MG63 (cell line): ENCODE measurements around the gene NPHS1. TPM values are rescaled to one million over a fixed set of nuclear protein-coding genes. Genes with fewer than 3 reads are reported as not detected.
"Not testable (repeated sequence)": the region's sequence is repeated elsewhere in the genome, so short reads cannot be mapped to it uniquely, and the experiment has no call there.

Experiments
- DNase-seq: peaks from one replicate; pipeline ENCODE4 v3.0.0-alpha.2; 2020
- H3K27me3 ChIP-seq: fragments of 250-450 bp; sonication (Bioruptor Pico); 2 replicates; pipeline ENCODE4 v1.5.1; 2020; ENCODE audit warnings: mild to moderate bottlenecking, moderate library complexity
- H3K36me3 ChIP-seq: fragments of 250-450 bp; sonication (Bioruptor Pico); 2 replicates; pipeline ENCODE4 v1.5.1; 2020; ENCODE audit warnings: mild to moderate bottlenecking, moderate library complexity
- H3K4me3 ChIP-seq: fragments of 250-450 bp; sonication (Bioruptor Pico); 2 replicates; pipeline ENCODE4 v1.5.1; 2020; ENCODE audit warnings: mild to moderate bottlenecking, moderate library complexity
- H3K9me3 ChIP-seq: fragments of 250-450 bp; sonication (Bioruptor Pico); 2 replicates; pipeline ENCODE4 v1.5.1; 2020; ENCODE audit warnings: mild to moderate bottlenecking, moderate library complexity
- total RNA-seq: library from RNA; depleted of rRNA; stranded (reverse); fragments of >200 nt; shearing (Covaris generic); gene quantifications from 2 replicates; pipeline ENCODE4 v1.2.3, GENCODE V29; 2014; ENCODE audit warnings: low replicate concordance

Gene NPHS1
- total RNA-seq, 1 experiment from 2014 or later, result not detected

DNA sequence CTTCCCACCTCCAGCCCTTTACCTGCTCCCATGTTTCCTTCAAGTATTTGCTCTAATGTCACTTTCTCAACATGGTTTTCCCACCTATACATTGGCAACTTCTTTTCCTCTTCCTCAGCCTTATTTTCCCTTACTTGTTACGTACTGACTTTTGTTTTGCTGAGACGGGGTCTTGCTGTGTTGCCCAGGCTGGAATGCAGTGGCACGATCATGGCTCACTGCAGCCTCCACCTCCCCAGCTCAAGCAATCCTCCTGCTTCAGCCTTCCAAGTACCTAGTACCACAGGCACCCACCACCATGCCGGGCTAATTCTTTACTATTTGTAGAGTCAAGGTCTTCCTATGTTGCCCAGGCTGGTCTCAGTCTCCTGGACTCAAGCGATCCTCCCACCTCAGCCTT, 44.7 kb downstream of the NPHS1 start:
- no peak for DNase-seq
- H3K9me3 ChIP-seq, result no peaks in the 10 kb centered on the region
- peaks cover 21% of the 10 kb centered on the region for H3K27me3 ChIP-seq
- H3K36me3 ChIP-seq, result no peaks in the 10 kb centered on the region
- no peak overlapping the region for H3K4me3 ChIP-seq

DNA sequence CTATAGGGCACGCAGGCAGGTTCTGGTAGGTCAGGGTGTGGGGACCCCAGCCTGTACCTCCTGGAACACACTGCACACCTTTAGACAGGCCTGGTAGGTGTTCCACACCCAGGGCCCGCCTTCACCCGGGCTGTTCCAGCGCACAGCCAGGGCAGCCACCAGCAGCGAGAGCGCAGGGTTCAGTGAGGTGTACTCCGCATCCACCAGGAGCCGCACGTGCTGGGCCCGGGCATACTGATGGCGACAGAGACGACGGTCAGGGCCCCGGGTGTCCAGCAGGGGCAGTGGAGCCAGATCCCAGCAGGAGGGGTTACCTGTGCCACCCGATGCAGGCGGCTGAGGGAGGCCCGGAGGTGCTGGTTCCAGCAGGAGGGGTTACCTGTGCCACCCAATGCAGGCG, 45.7 kb downstream of the NPHS1 start:
- H3K36me3 ChIP-seq, result no peaks in the 10 kb centered on the region
- no peak overlapping the region for H3K4me3 ChIP-seq
- no peaks in the 10 kb centered on the region for H3K9me3 ChIP-seq
- H3K27me3 ChIP-seq, result peaks cover 24% of the 10 kb centered on the region
- DNase-seq, result no peak

DNA sequence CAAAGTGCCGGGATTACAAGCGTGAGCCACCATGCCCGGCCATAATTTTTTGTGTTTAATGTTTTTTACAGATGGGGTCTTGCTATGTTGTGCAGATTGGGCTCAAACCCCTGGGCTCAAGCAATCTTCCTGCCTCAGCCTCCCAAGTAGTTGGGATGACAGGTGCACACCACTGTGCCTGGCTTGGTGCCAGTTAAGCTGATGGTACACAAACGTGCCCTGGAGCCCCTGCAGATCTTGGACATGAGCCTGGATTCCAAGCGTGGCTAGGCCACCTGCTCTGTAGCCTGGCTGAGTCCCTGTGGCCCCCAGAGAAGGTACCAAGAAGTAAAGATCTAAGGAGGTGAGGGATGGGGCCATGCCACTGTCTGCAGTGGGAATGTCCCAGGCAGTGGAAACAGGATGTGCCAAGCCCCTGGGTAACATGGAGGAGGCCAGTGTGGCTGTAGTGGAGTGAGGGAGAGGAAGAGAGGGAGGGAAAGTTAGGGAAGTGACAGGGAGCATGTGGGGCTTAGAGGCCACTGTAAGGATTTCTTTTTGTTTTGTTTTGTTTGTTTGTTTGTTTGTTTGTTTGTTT, 46.7 kb downstream of the NPHS1 start:
- peaks cover 24% of the 10 kb centered on the region for H3K27me3 ChIP-seq
- H3K9me3 ChIP-seq, result no peaks in the 10 kb centered on the region
- no peaks in the 10 kb centered on the region for H3K36me3 ChIP-seq
- no peak overlapping the region for H3K4me3 ChIP-seq
- DNase-seq, result no peak

DNA sequence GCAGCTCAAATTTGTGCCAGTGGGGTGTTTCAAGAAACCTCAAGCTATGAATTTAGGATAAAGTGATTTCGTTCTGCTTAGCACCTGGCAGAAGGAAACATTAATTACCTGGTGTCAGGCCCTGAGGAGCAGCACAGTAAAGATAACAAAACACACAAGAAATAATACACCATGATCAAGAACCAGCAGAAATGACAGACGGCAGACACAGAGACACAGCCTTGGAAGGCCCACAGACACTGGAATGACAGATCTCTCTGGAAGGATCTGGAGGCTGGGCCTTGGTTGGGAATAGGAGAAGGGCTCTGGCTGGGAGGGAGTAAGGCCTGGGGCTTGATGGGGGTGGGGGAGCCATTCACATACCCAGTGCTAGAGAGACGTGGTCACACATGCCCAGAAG, 50.5 kb downstream of the NPHS1 start:
- peaks cover 18% of the 10 kb centered on the region for H3K27me3 ChIP-seq
- H3K9me3 ChIP-seq, result no peaks in the 10 kb centered on the region
- DNase-seq, result no peak
- H3K4me3 ChIP-seq, result no peak overlapping the region
- H3K36me3 ChIP-seq, result no peaks in the 10 kb centered on the region

DNA sequence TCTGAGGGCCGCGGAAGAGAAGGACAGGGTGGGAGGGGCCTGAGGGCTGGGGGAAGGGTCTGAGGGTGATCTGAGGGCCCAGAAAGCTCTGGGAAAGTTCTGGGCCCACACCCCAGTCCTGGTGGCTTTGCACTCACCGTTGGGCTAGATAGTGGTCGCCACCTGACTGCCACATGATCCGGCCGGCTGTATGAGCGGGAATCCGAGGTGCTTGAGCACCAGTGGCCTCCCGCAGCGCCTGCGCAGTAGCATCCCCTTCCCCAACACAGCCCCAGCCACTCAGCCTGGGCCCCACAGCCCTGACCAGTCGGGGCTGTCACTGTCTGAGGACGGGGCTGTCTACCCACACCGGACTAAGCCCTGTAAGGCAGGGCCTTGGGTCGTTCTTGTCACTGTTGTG, 54.6 kb downstream of the NPHS1 start:
- Histone ChIP-seq H3K36me3 (no peaks in the 10 kb centered on the region), H3K4me3 (no peak overlapping the region), H3K9me3 (no peaks in the 10 kb centered on the region), H3K27me3 (peaks cover 12% of the 10 kb centered on the region)
- no peak for DNase-seq

DNA sequence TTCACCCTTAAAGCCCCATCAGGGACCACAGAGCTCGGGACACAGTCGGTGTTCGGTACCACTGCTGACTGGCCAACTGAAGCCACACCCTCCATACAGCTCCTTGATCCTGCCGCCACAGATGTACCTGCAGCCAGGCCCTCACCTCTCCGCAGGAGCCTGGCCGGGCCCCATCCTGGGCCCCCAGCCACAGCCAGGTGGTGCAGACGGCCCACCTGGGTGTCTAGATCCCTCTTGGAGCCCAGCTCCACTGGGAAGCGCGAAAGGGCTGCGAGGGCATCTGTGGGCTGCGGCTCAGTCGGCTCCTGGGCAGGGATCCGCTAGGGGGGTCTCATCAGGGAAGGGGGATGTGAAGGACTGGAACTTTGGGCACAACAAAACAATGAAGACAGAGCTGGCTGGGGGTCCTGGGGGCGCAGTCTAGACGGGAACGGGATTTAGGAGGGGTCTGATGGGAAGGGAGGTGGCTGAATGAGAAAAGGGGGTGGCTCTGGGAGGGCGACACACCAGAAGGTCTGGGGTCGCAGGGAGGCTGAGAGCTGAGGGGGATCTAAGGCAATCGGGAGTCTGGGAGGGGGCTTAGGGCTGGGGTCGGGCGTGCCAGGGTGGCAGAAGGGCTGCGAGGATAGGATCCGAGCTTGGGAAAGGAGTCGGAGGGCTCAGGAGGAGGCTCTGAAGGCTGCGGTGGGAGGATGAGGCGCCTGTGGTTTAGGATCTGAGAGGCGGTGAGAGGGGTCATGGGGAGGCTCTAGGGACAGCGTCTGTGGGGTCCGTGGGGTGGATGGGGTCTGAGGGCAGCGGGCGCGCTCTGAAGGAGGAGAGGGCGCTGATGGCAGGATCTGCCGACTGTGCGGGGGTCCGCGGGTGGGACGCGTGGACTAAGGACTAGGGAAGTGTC, 55.4 kb downstream of the NPHS1 start:
- Histone ChIP-seq H3K36me3 (no peaks in the 10 kb centered on the region), H3K9me3 (no peaks in the 10 kb centered on the region), H3K4me3 (no peak overlapping the region), H3K27me3 (peaks cover 11% of the 10 kb centered on the region)
- no peak for DNase-seq

DNA sequence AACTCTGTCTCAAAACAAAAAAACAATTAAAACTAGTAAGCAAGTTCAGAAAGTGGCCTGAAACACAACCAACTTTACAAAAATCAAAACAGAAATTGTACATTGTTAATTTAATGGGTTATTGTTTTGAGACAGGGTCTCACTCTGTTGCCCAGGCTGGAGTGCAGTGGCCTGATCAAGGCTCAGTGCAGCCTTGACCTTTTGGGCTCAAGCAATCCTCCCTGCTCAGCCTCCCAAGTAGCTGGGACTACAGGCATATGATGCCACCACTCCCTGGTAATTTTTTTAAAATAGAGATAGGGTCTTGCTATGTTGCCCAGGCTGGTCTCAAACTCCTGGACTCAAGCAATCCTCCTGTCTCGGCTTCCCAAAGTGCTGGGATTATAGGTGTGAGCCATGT, 56.7 kb downstream of the NPHS1 start:
- not testable (repeated sequence) for H3K36me3 ChIP-seq, H3K4me3 ChIP-seq, H3K27me3 ChIP-seq, DNase-seq, H3K9me3 ChIP-seq

DNA sequence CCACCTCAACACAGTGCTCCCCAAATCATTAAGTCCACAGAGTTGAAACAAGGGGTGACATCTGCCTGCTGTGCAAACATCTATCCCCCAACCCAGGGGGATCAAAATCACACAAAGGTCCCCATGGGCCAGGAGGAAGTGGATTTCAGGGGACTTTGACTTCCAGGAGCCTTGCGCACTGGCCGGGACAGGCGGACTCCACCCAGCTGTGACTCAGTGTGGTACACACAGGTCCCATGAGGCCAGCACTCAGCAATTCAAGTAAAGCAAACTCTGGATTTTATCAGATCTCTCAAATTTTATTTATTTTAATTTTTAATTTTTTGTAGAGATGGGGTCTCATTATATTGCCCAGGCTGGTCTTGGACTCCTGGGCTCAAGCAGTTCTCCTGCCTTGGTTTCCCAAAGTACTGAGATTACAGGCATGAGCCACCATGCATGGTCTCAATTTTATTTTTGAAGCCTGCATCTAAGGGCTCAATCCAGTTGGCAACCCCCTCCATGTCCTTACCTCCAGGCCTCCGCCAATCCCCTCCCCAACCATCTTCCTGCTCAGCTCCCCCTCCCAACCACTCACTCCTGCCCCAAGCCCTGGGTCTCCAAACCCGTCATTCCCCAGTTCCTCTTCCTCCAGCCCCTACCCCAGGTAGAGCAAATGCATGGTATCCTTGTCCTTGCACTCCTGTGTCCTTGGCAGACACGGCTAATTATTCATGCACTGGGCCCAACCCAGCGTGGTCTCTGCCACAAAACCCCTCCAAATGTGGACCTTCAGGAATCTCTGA, 58.7 kb downstream of the NPHS1 start:
- Histone ChIP-seq H3K36me3 (no peaks in the 10 kb centered on the region), H3K4me3 (no peak overlapping the region), H3K9me3 (no peaks in the 10 kb centered on the region), H3K27me3 (peaks cover 9% of the 10 kb centered on the region)
- no peak for DNase-seq

DNA sequence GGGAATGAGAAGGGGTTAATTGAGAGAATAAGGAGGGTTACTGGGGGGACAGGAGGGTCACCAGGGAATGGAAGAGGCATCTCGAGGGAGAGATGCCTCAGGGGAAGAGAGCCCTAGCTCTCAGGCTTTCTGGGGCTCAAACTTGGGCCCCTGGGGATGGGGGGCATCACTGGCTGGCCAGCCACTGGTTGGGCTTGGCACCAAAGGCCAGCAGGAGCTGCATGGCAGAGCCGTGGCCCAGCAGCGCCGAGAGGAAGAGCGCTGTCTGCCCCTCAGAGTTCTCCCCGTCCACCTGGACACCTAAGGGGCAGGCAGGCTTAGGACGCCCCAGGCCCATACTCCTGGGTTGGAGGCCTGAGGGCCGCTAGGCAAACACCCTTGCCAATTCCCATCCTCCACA, 59.4 kb downstream of the NPHS1 start:
- Histone ChIP-seq H3K4me3 (no peak overlapping the region), H3K9me3 (no peaks in the 10 kb centered on the region), H3K36me3 (no peaks in the 10 kb centered on the region), H3K27me3 (peaks cover 7% of the 10 kb centered on the region)
- DNase-seq, result no peak

DNA sequence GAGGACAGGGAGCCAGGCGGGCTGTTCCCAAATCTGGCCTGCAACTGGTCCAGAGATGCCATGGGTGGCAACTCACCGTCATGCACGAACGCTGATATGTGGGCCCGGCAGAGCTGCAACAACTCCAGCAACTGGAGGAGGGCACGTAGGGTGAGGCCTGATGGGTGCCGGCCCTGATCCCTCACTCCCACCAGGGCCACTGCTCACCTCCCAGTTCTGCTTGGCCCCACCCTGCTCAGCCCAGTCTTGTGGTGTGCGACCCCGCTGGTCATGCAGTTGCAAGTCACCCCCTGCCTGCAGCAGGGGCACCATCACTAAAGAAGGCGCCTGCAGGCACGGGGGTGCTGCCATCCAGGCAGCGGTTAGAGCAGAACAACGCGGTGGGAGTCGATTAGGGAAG, 60.0 kb downstream of the NPHS1 start:
- Histone ChIP-seq H3K4me3 (no peak overlapping the region), H3K27me3 (peaks cover 4% of the 10 kb centered on the region; the same call in 1 of the 2 replicates)
- no peak for DNase-seq

DNA sequence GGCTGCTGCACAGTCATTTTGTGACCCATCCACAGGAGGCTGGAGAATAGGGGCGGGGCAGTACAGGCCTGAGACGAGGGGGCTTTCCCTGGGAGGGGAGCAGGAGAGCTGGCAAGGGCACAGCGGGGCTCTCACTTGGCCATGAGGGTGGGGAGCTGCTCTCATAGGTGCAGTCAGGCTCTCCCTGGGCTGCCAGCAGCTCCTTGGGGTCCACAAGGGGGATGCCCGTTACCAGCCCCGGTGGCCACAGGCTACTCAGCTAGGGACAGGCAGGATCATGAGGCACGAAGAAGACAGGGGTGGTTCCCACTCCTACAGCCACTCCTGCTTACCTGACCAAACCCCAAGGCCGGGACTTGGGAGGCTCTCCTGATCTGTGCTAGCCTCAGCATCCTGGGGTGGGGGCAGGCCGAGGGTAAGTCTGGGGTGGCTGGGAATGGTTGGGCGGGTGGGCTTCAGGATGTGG, 60.5 kb downstream of the NPHS1 start:
- no peak overlapping the region for H3K4me3 ChIP-seq
- H3K9me3 ChIP-seq, result no peaks in the 10 kb centered on the region
- peaks cover 4% of the 10 kb centered on the region; the same call in 1 of the 2 replicates for H3K27me3 ChIP-seq
- H3K36me3 ChIP-seq, result no peaks in the 10 kb centered on the region
- no peak for DNase-seq

More for the DNA sequence above, 60.0 kb downstream of the NPHS1 start:
- Histone ChIP-seq H3K9me3 (no peaks in the 10 kb centered on the region), H3K36me3 (no peaks in the 10 kb centered on the region)

DNA sequence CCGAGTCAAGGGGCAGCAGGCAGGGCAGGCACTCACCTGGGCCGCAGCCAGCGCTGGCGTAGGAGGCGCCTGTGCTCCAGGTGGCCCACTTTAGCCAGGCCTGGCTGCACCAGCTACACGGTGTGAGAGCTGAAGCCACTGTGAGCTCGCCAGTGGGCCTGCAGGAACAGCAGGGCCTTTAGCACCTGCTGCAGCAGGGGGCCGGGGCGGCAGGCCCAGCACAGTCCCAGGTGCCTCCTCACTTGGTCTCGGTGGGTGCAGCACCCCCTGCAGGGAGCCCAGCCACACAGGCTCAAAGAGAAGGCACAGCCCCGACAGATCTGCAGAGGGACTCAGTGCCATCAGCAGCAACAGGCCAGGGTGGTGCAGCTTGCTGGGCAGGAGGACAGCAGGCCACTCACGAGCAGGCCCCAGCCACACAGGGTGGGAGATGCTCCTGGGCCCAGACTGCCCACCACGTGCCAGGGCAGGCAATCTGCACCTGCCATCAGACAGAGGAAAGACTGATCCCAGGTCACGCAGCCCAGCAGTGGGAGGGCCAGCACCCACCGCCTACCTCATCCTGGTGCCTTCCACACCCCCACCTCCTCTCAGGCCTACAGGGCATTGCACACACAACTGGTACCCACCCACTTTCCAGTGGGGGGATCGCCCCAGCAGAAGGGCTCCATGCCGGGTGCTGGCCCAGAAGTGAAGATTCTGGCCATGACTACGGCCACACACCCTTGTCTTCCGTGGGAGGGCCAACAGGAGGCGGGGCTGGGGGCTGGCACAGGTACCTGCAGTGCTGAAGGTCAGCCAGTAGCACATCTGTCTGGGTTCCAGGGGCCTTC, 61.1 kb downstream of the NPHS1 start:
- Histone ChIP-seq H3K36me3 (no peaks in the 10 kb centered on the region), H3K27me3 (no peaks in the 10 kb centered on the region), H3K9me3 (no peaks in the 10 kb centered on the region), H3K4me3 (no peak overlapping the region)
- no peak for DNase-seq

DNA sequence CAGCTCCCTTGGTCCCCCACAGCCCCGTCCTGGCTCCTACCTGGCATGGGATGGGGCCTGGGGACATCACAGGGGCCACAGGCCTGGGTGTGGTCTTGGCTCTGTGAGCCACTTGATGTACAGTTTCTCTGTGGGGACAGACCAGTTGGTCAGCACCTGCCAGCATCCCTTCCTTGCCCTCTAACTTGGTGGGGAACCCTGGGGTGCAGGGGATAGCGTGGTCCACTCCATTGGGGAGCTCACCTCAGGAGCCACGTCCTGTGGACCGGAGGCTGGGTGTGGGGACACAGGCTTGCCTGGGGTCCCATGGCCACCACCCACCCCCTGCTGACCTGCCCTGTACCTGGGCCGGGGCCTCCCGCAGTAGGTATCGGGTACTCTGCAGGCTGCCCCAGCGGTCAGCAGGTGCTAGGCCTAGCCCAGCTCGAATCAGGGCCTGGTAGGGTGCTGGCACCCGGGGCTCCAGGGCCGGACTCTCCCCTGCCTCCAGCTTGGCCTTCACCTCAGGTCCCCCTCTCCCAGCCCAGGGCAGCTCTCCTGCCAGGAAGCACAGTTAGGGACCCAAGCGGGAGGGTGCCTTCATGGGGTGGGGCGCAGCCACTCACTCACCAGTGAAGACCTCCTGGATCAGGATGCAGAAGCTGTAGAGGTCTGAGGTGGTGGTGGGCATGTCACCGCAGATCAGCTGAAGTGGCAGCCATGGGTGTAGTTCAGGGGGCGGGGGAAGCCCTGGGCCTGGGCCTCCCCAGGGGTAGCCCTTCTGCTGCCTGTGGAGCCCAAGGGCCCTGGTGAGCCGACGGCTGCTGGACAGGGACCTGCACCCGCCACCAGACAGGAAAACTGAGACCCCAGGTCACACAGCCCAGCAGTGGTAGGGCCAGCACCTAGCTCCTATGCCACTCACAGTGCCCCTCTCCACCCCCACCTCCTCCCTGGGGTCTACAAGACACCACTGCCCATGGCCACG, 62.0 kb downstream of the NPHS1 start:
- Histone ChIP-seq H3K4me3 (no peak overlapping the region), H3K27me3 (no peaks in the 10 kb centered on the region), H3K9me3 (no peaks in the 10 kb centered on the region), H3K36me3 (no peaks in the 10 kb centered on the region)
- no peak for DNase-seq

DNA sequence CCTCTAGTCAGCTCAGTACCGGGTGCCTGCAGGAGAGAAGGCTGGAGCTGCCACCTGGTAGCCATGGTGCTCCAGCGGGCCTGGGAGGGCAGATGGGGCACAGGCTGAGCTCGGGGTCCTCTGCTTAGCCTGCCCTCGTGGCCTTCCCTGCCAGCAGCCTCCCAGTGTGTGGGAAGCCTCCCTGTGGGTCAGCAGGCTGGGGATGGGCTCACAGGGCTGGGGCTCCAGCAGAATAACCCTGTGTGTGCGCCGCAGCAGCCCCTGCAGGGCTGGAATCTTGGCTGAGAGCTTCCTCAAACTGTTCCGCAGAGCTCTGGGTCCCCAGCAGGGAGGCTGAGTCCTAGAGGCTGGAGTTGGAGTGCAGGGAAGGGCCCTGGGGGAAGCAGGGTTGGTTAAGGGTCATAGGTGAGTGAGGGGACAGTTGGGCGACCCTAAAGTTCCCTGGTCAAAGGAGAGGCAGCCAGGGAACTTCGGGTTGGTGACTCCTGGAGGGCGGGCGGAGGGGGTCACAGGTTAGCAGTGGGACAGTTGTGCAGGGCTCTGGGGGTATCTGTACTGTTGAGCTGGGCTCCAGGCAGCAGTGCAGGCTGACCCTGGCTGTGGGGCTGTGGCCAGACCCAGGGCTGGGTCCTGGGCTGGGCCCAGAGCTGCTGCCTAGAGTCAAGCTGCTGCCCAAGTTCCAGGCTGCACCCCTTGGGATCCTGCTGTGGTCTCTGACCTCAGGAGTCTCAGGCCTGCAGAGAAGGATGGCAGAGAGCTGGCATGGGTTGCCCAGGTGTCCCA, 62.9 kb downstream of the NPHS1 start:
- no peaks in the 10 kb centered on the region for H3K36me3 ChIP-seq
- no peak overlapping the region for H3K4me3 ChIP-seq
- H3K9me3 ChIP-seq, result no peaks in the 10 kb centered on the region
- no peaks in the 10 kb centered on the region for H3K27me3 ChIP-seq
- no peak for DNase-seq
